Upper lobe of right lung (tissue), 1 donor: ENCODE data around the gene ZSCAN26. TPM values are rescaled to one million over a fixed set of nuclear protein-coding genes. Genes with fewer than 3 reads are reported as not detected.

Source experiments
- ATAC-seq: fragments of 200-7000 bp; cut with Tn5 transposase; one replicate; pipeline ENCODE4 v1.9.1; 2020; ENCODE audit warnings: mild to moderate bottlenecking, moderate library complexity
- DNase-seq: peaks from one replicate; pipeline ENCODE4 v3.0.0-alpha.2; 2020
- H3K27ac ChIP-seq: fragments of 200-600 bp; one replicate; pipeline ENCODE4 v1.8.0; 2022
- H3K27me3 ChIP-seq: fragments of 200-600 bp; one replicate; pipeline ENCODE4 v1.8.0; 2022; ENCODE audit warnings: mild to moderate bottlenecking
- H3K36me3 ChIP-seq: fragments of 200-600 bp; one replicate; pipeline ENCODE4 v1.8.0; 2022
- H3K4me1 ChIP-seq: fragments of 200-600 bp; one replicate; pipeline ENCODE4 v1.8.0; 2022
- H3K4me3 ChIP-seq: fragments of 200-600 bp; one replicate; pipeline ENCODE4 v1.8.0; 2022; ENCODE audit warnings: mild to moderate bottlenecking
- H3K9me3 ChIP-seq: fragments of 200-600 bp; one replicate; pipeline ENCODE4 v1.8.0; 2022
- intact Hi-C: fragments of 100-400 bp; cut with DNase I; formaldehyde crosslinking; loops from one replicate; pipeline ENCODE4 v1.11.0; 2022
- total RNA-seq: library from RNA; stranded (reverse); fragmentation: NEBNext Ultra II Directional; extraction: Animal tissue kit (Norgen Biotek cat#: 25700); gene quantifications from one replicate; pipeline ENCODE4 v1.2.1, GENCODE V29; 2021
- TF ChIP-seq, protein P1 (sequence below): fragments of 200-600 bp; IDR thresholded peaks from one replicate; pipeline ENCODE4 v1.8.0; 2022; ENCODE audit warnings: antibody characterized with exemption
- donor health status: DM: no; HTN: yes; CAD: no; lungs with severe emphysema.

ZSCAN26 gene
- total RNA-seq, 1 donor from 2014 or later, result 11.3 TPM

DNA sequence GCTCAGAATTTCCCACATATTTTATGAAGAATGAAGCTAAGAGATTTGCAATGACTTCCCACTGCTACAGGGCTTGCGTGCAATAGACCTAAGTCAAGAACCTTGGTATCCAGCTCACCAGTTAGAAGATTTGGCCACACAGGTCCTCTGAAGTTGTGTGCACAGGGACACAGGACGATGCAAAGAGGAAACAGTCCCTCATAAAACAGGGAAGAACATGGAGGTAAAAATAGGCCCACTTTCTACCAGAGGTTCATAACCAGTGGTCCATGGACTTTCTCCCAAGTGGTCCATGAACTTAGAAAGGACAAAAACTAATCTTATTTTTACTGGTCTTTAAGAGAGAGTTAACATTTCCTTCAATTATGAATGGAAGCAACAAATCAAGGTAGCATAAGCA lies 16.2 kb upstream of the ZSCAN26 start:
- Histone ChIP-seq H3K27ac (no peak overlapping the region), H3K4me1 (peaks cover 21% of the 10 kb centered on the region), H3K27me3 (no peaks in the 10 kb centered on the region), H3K4me3 (peak overlapping the region; percentile 95), H3K9me3 (no peaks in the 10 kb centered on the region), H3K36me3 (peaks cover 32% of the 10 kb centered on the region)
- intact Hi-C loops, result loop anchor here (10.0 kb wide), 1 partner anchor 104 kb away; no protein-coding TSS in a partner anchor
- no peak for DNase-seq
- ATAC-seq, result no peak
- TF ChIP-seq, protein P1, sequence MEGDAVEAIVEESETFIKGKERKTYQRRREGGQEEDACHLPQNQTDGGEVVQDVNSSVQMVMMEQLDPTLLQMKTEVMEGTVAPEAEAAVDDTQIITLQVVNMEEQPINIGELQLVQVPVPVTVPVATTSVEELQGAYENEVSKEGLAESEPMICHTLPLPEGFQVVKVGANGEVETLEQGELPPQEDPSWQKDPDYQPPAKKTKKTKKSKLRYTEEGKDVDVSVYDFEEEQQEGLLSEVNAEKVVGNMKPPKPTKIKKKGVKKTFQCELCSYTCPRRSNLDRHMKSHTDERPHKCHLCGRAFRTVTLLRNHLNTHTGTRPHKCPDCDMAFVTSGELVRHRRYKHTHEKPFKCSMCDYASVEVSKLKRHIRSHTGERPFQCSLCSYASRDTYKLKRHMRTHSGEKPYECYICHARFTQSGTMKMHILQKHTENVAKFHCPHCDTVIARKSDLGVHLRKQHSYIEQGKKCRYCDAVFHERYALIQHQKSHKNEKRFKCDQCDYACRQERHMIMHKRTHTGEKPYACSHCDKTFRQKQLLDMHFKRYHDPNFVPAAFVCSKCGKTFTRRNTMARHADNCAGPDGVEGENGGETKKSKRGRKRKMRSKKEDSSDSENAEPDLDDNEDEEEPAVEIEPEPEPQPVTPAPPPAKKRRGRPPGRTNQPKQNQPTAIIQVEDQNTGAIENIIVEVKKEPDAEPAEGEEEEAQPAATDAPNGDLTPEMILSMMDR, result no peak

DNA sequence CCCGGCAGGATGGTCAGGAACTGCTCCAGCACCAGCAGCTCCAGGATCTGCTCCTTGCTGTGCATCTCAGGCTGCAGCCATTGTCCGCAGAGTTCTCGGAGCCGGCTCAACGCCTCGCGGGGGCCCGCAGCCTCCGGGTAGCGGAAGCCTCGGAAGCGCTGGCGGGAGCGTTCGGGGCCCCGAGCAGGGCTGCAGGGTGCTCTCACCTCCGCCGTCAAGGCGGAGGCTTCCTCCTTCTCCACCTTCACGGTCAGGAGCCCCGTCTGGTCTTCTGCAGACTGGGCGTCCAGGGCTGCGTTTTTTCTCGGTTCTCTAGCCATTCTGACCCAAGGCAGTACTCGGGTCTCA lies 15.3 kb upstream of the ZSCAN26 start:
- Histone ChIP-seq H3K9me3 (no peaks in the 10 kb centered on the region), H3K4me1 (peaks cover 21% of the 10 kb centered on the region), H3K4me3 (peak overlapping the region; percentile 95), H3K36me3 (peaks cover 24% of the 10 kb centered on the region), H3K27ac (peak overlapping the region; percentile 52), H3K27me3 (no peaks in the 10 kb centered on the region)
- ATAC-seq, result peak; percentile 59
- peak; percentile 68 for DNase-seq
- TF ChIP-seq, protein P1, result no peak
- intact Hi-C loops, result loop anchor here (10.0 kb wide), 1 partner anchor 103 kb away; no protein-coding TSS in a partner anchor

DNA sequence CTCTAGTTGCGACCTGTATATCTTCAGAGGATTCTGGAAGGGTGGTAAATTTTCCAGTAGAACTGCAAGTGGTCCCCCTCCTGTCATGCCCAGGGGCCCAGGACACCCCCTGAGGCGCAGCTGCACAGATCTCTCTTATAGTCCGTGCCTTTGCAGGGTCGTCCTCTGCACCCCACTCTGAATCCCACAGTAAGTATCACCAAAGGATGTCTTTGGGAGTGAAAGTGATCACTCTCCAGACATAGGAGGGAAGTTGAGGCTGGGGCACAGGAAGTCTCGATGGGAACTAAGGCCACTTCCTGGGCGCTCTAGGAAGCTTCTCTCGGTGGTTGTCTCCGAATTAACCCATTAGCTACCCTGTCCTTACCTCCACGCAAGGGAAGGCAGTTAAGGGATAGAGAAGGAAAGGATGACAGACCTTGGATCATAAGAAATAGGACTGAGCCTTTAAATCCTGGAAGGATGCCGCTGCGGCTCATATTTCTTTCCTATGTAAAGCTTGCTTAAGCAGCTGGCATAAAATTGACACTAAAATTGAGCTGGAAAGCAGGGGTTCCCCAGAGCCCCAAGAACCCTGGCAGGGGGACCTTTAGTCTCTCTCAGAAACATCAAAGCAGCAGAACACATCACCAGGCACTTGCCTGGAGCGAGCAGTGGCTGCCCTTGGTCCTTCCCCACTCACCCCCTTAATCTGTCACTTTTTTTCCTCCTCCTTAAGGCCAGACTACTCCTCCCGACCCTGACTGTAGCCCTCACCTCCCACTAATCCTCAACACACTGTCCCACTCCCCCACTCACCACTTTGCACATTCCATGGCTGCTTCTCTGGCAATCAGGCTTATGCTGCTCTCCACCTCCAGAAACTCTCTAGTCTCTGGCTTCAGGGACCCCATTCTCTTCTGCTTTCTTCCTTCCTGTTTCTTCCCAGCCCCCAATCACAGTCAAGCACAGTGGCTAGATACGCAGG lies 14.7 kb upstream of the ZSCAN26 start, which contains the start of gene ZKSCAN4:
Gene ZKSCAN4 (minus strand): TSS at position 261 of the 967 bp plus-strand sequence. CDS start 289 bp downstream, outside the sequence.
- H3K36me3 ChIP-seq, result peaks cover 20% of the 10 kb centered on the region
- DNase-seq, result peak; percentile 74
- peak within 1 kb of the TSS; percentile 95 for H3K4me3 ChIP-seq
- peaks cover 21% of the 10 kb centered on the region for H3K4me1 ChIP-seq
- intact Hi-C loops, result loop anchor here (10.0 kb wide), 1 partner anchor 103 kb away; no protein-coding TSS in a partner anchor
- H3K27me3 ChIP-seq, result no peaks in the 10 kb centered on the region
- TF ChIP-seq, protein P1, result no peak
- H3K27ac ChIP-seq, result peak within 1 kb of the TSS; percentile 52
- H3K9me3 ChIP-seq, result no peaks in the 10 kb centered on the region
- ATAC-seq, result peak; percentile 99

DNA sequence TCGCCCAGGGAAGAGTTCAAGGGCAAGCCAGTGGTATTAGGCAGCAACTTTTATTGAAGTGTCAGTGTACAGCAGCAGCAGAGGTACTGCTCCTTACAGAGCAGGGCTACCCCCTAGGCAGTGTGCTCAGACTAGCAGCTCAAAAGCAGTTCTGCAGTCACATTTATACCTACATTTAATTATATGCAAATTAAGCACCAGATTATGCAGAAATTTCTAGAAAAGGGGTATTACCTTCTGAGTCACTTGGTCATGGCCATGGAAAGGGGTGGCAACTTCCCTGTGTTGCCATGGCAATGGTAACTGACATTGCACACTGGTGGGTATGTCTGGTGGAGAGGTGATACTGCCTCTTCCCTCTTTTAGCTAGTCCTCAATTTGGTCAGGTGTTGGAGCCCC lies 12.8 kb upstream of the ZSCAN26 start:
- no peak for ATAC-seq
- intact Hi-C loops, result loop anchor here (10.0 kb wide), 1 partner anchor 101 kb away; no protein-coding TSS in a partner anchor
- peaks cover 2% of the 10 kb centered on the region for H3K36me3 ChIP-seq

DNA sequence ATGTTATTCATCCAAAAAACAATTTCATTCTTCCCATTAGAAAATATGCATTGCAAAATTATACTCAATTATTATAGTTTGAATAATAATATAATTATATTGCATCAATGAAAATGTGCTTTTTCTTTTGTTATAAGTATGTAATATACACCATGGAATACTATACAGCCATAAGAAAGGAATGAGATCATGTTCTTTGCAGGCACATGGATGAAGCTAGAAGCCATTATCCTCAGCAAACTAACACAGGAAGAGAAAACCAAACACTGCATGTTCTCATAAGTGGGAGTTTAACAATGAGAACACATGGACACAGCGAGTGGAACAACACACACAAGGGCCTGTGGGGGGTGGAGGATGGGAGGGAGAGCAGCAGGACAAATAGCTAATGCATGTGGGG lies 9.9 kb upstream of the ZSCAN26 start:
- no peaks in the 10 kb centered on the region for H3K36me3 ChIP-seq
- TF ChIP-seq, protein P1, result no peak
- DNase-seq (no peak), ATAC-seq (no peak)
- H3K4me1 ChIP-seq, result peaks cover 9% of the 10 kb centered on the region
- H3K9me3 ChIP-seq, result no peaks in the 10 kb centered on the region
- H3K27ac ChIP-seq, result no peak overlapping the region
- no peak overlapping the region for H3K4me3 ChIP-seq
- intact Hi-C loops, result loop anchor here (10.0 kb wide), 1 partner anchor 98 kb away; no protein-coding TSS in a partner anchor
- no peaks in the 10 kb centered on the region for H3K27me3 ChIP-seq

More for the DNA sequence above, 12.8 kb upstream of the ZSCAN26 start:
- no peak for DNase-seq
- no peaks in the 10 kb centered on the region for H3K9me3 ChIP-seq
- H3K4me1 ChIP-seq, result peaks cover 21% of the 10 kb centered on the region
- H3K4me3 ChIP-seq, result no peak overlapping the region
- H3K27ac ChIP-seq, result no peak overlapping the region
- TF ChIP-seq, protein P1, result no peak
- H3K27me3 ChIP-seq, result no peaks in the 10 kb centered on the region
